ENCODE data around the gene AKAP13.
"Not testable (repeated sequence)": the region's sequence is repeated elsewhere in the genome, so short reads cannot be mapped to it uniquely, and the experiment has no call there.

- TF ChIP-seq CTCF (IDR thresholded peaks at IDR 0.05; ENCODE audit: low read depth, low read length); EZH2phosphoT487 (IDR thresholded peaks at IDR 0.05; ENCODE audit: low read depth): not testable (repeated sequence)
Measured at GRCh38 chr15:85481543-85481942, 101.1 kb downstream of the AKAP13 start.

Measured in OCI-LY3 (cell line).